ENCODE results near the gene CCL19.

Gene CCL19

GRCh38 chr9:34655394-34655793, 35.7 kb downstream of the CCL19 start:
- DNase-seq (ENCODE audit: insufficient read length, low spot score) (no peak), FAIRE-seq (no peak)
- TF ChIP-seq POLR2AphosphoS5 (IDR thresholded peaks at IDR 0.05; ENCODE audit: low read depth, low read length): no peak
- no peak for TF ChIP-seq PAX5 (IDR thresholded peaks at IDR 0.05; ENCODE audit: insufficient read depth, low read length, severe bottlenecking)
- no peak for TF ChIP-seq TAF1 (IDR thresholded peaks at IDR 0.05; ENCODE audit: low read depth, low read length)
- no peak for TF ChIP-seq SPI1 (IDR thresholded peaks at IDR 0.05; ENCODE audit: low read depth, low read length)

GRCh38 chr9:34654323-34655051, 36.6 kb downstream of the CCL19 start:
- TF ChIP-seq POLR2A (IDR thresholded peaks at IDR 0.05; ENCODE audit: low read depth, low read length): no peak
- TF ChIP-seq TAF1 (IDR thresholded peaks at IDR 0.05; ENCODE audit: low read depth, low read length): no peak
- TF ChIP-seq SPI1 (IDR thresholded peaks at IDR 0.05; ENCODE audit: low read depth, low read length): no peak
- TF ChIP-seq POU2F2 (IDR thresholded peaks at IDR 0.05; ENCODE audit: low read depth, low read length): no peak
- no peak for TF ChIP-seq POLR2AphosphoS5 (IDR thresholded peaks at IDR 0.05; ENCODE audit: low read depth, low read length)
- TF ChIP-seq PAX5 (IDR thresholded peaks at IDR 0.05; ENCODE audit: insufficient read depth, low read length, severe bottlenecking): no peak
- DNase-seq (ENCODE audit: insufficient read length, low spot score): no peak
- FAIRE-seq: no peak

GRCh38 chr9:34653151-34654072, 37.7 kb downstream of the CCL19 start:
- FAIRE-seq (no peak), DNase-seq (ENCODE audit: insufficient read length, low spot score) (no peak)
- no peak for TF ChIP-seq TAF1 (IDR thresholded peaks at IDR 0.05; ENCODE audit: low read depth, low read length)
- TF ChIP-seq POLR2A (IDR thresholded peaks at IDR 0.05; ENCODE audit: low read depth, low read length): no peak
- TF ChIP-seq POLR2AphosphoS5 (IDR thresholded peaks at IDR 0.05; ENCODE audit: low read depth, low read length): no peak
- no peak for TF ChIP-seq SPI1 (IDR thresholded peaks at IDR 0.05; ENCODE audit: low read depth, low read length)
- no peak for TF ChIP-seq PAX5 (IDR thresholded peaks at IDR 0.05; ENCODE audit: insufficient read depth, low read length, severe bottlenecking)

- FAIRE-seq (no peak), DNase-seq (ENCODE audit: insufficient read length, low spot score) (no peak)
- no peak for TF ChIP-seq POLR2A (IDR thresholded peaks at IDR 0.05; ENCODE audit: low read depth, low read length)
- TF ChIP-seq POU2F2 (IDR thresholded peaks at IDR 0.05; ENCODE audit: low read depth, low read length): no peak
These were observed 38.5 kb downstream of the CCL19 start for GRCh38 chr9:34652602-34653000.

GRCh38 chr9:34651876-34652601, 39.0 kb downstream of the CCL19 start, which contains the start of gene IL11RA:
Gene IL11RA (plus strand): TSS chr9:34652185. CDS start chr9:34655218, 3,033 bp downstream.
- DNase-seq (ENCODE audit: insufficient read length, low spot score): no peak
- peak; percentile 85 for FAIRE-seq
- TF ChIP-seq POLR2A (IDR thresholded peaks at IDR 0.05; ENCODE audit: low read depth, low read length) (no peak), SPI1 (IDR thresholded peaks at IDR 0.05; ENCODE audit: low read depth, low read length) (no peak), PAX5 (IDR thresholded peaks at IDR 0.05; ENCODE audit: insufficient read depth, low read length, severe bottlenecking) (no peak), POLR2AphosphoS5 (IDR thresholded peaks at IDR 0.05; ENCODE audit: low read depth, low read length) (no peak), TAF1 (IDR thresholded peaks at IDR 0.05; ENCODE audit: low read depth, low read length) (no peak), POU2F2 (IDR thresholded peaks at IDR 0.05; ENCODE audit: low read depth, low read length) (no peak)

DNA sequence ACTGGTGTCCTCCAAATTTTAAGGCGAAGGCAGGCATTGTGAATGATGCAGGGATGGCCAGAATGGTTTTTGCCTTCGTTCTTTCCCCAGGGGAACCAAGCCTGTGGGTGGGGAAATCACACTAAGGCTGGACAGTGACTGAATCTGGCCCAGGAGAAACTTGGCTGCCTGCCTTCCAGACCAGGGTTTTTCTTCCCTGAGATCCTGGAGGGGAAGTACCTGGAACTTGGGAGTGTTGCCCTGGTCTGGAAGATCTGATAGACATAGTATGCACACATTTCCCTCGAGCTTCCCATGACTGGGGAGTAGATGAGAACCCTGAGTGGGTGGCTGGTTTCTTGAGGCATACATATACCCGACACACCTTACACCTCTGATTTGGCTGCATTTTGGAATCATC, 39.8 kb downstream of the CCL19 start:
- DNase-seq (ENCODE audit: insufficient read length, low spot score) (no peak), FAIRE-seq (no peak)
- no peak for TF ChIP-seq TAF1 (IDR thresholded peaks at IDR 0.05; ENCODE audit: low read depth, low read length)
- no peak for TF ChIP-seq POLR2A (IDR thresholded peaks at IDR 0.05; ENCODE audit: low read depth, low read length)
- no peak for TF ChIP-seq PAX5 (IDR thresholded peaks at IDR 0.05; ENCODE audit: insufficient read depth, low read length, severe bottlenecking)
- no peak for TF ChIP-seq POU2F2 (IDR thresholded peaks at IDR 0.05; ENCODE audit: low read depth, low read length)
- TF ChIP-seq SPI1 (IDR thresholded peaks at IDR 0.05; ENCODE audit: low read depth, low read length): no peak
- no peak for TF ChIP-seq POLR2AphosphoS5 (IDR thresholded peaks at IDR 0.05; ENCODE audit: low read depth, low read length)

DNA sequence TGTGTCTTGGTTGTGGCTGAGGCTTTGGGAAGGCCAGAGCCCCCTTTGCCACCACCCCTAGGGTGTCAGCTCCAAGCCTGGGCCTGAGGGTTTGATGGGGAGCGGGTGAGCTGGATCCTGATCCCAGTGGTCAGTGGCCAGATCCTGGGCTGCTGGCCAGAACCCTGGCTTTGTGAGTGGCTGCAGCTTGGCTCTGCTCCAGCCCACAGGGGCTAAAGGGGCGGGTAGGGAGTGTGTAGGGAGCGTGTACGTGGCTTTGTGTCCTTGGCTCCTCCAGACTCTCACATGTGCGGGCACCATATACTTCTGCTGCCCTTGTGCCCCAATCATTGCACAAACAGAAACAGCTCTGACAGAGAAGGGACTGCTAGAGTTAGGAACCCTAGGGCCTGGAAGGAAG, 40.3 kb downstream of the CCL19 start:
- no peak for TF ChIP-seq SPI1 (IDR thresholded peaks at IDR 0.05; ENCODE audit: low read depth, low read length)
- no peak for TF ChIP-seq POLR2AphosphoS5 (IDR thresholded peaks at IDR 0.05; ENCODE audit: low read depth, low read length)
- no peak for TF ChIP-seq TAF1 (IDR thresholded peaks at IDR 0.05; ENCODE audit: low read depth, low read length)
- no peak for TF ChIP-seq POU2F2 (IDR thresholded peaks at IDR 0.05; ENCODE audit: low read depth, low read length)
- no peak for TF ChIP-seq POLR2A (IDR thresholded peaks at IDR 0.05; ENCODE audit: low read depth, low read length)
- TF ChIP-seq PAX5 (IDR thresholded peaks at IDR 0.05; ENCODE audit: insufficient read depth, low read length, severe bottlenecking): no peak
- FAIRE-seq: no peak

GRCh38 chr9:34648673-34649072, 42.4 kb downstream of the CCL19 start:
- no peak for TF ChIP-seq TAF1 (IDR thresholded peaks at IDR 0.05; ENCODE audit: low read depth, low read length)
- TF ChIP-seq SPI1 (IDR thresholded peaks at IDR 0.05; ENCODE audit: low read depth, low read length): no peak
- no peak for TF ChIP-seq POLR2AphosphoS5 (IDR thresholded peaks at IDR 0.05; ENCODE audit: low read depth, low read length)
- TF ChIP-seq POU2F2 (IDR thresholded peaks at IDR 0.05; ENCODE audit: low read depth, low read length): no peak
- FAIRE-seq (no peak), DNase-seq (ENCODE audit: insufficient read length, low spot score) (no peak)

More for the DNA sequence above, 40.3 kb downstream of the CCL19 start:
- no peak for DNase-seq (ENCODE audit: insufficient read length, low spot score)

DNA sequence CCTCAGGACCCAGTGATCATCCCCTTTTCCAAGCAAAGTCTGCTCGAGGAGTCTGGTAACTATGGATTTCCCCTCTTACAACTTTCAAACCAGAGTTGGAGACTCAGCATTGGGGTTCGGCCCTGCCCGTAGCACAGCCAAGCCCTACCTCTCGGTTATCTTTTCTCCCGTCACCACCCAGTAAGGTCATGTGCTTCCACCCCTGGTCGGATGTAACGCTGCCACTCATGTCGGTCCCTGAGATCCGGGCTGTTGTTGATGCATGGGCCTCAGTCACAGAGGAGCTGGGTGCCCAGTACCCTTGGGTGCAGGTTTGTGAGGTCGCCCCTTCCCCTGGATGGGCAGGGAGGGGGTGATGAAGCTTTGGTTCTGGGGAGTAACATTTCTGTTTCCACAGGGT, 43.4 kb downstream of the CCL19 start:
- no peak for DNase-seq (ENCODE audit: insufficient read length, low spot score)
- peak; percentile 28 for FAIRE-seq
- TF ChIP-seq PAX5 (IDR thresholded peaks at IDR 0.05; ENCODE audit: insufficient read depth, low read length, severe bottlenecking): no peak
- no peak for TF ChIP-seq POLR2A (IDR thresholded peaks at IDR 0.05; ENCODE audit: low read depth, low read length)
- no peak for TF ChIP-seq POU2F2 (IDR thresholded peaks at IDR 0.05; ENCODE audit: low read depth, low read length)
- TF ChIP-seq TAF1 (IDR thresholded peaks at IDR 0.05; ENCODE audit: low read depth, low read length): no peak
- TF ChIP-seq POLR2AphosphoS5 (IDR thresholded peaks at IDR 0.05; ENCODE audit: low read depth, low read length): no peak
- TF ChIP-seq SPI1 (IDR thresholded peaks at IDR 0.05; ENCODE audit: low read depth, low read length): no peak

All from GM12891 (cell line).